ENCODE measurements around the gene PRICKLE4.

- TF ChIP-seq CTCF (IDR thresholded peaks at IDR 0.05; ENCODE audit: insufficient read depth, low read depth, low read length) (peak; percentile 55), EZH2 (IDR thresholded peaks at IDR 0.05; ENCODE audit: insufficient read depth, low read length) (no peak)
Observed at GRCh38 chr6:41801380-41801779, 20.8 kb downstream of the PRICKLE4 start.

Data from astrocyte (in vitro differentiated cells and primary cell).